ENCODE data around the gene FAM20B. TPM values are rescaled to one million over a fixed set of nuclear protein-coding genes. Genes with fewer than 3 reads are reported as not detected.

The FAM20B gene
- total and polyA plus RNA-seq, 2 of the 13 experiments (the other 11 are each of a cell fraction or from before 2014, with no cell fraction given): 13.8 to 26.9 TPM

DNA sequence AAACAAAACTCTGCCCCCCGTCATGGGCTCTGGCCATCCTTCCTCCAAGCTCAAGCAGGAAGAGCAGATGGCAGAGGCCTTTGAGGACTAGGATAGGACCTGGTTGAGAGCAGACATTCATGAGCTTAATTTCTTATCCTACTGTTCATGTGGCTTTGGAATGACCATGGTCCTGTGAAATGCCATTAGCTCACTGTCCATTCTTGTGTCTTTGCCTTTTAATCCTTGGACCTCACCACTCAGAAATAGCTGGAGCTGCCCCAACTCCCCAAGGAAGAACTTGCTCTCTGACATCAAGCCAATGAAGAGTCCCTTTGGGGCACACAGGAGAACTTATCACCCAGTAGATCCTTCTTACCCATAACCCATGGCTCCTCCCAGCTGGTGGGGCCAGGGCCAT, 11.6 kb upstream of the FAM20B start:
- ATAC-seq: no peak
- no peak for DNase-seq (ENCODE audit: low spot score)
- Histone ChIP-seq H3K36me3 (replicated peaks in 1 of 2; ENCODE audit: control insufficient read depth in 1 of 2, insufficient read depth in 2 of 2, low read length in 2 of 2) (no peaks in the 10 kb centered on the region), H2AFZ (ENCODE audit: low read length) (no peak overlapping the region), H3K4me1 (ENCODE audit: insufficient read depth, low read length) (peaks cover 27% of the 10 kb centered on the region), H3K9me3 (ENCODE audit: low read length) (no peaks in the 10 kb centered on the region), H3K4me2 (ENCODE audit: low read depth, low read length) (no peak overlapping the region), H3K9ac (ENCODE audit: insufficient read depth, low read depth, low read length) (no peak overlapping the region), H3K27me3 (ENCODE audit: control insufficient read depth in 1 of 2, insufficient read depth in 2 of 2, low read length in 2 of 2) (no peaks in the 10 kb centered on the region), H4K20me1 (ENCODE audit: insufficient read depth, low read length) (no peaks in the 10 kb centered on the region), H3K27ac (ENCODE audit: extremely low read length, insufficient read depth, low read length) (no peak overlapping the region), H3K4me3 (replicated peaks in 1 of 3; ENCODE audit: insufficient read depth in 1 of 3, low read depth in 2 of 3, low read length in 3 of 3) (no peak overlapping the region), H3K79me2 (ENCODE audit: insufficient read depth, low read length) (no peaks in the 10 kb centered on the region)
- no peak for FAIRE-seq
- CTCF ChIA-PET (ENCODE audit: low intra/inter-chr PET ratio, low total read pairs): no interaction called here
- intact Hi-C loops (cut with micrococcal nuclease; ENCODE audit: unreplicated experiment) (no loop called here), in situ Hi-C loops (cut with HindIII; ENCODE audit: extremely low pct_ligation_motif_present, low pct_unique_long_range_greater_than_20kb) (no loop called here)
- BruUV-seq (replicated peaks): no TSS peak
- TF ChIP-seq, protein P1, sequence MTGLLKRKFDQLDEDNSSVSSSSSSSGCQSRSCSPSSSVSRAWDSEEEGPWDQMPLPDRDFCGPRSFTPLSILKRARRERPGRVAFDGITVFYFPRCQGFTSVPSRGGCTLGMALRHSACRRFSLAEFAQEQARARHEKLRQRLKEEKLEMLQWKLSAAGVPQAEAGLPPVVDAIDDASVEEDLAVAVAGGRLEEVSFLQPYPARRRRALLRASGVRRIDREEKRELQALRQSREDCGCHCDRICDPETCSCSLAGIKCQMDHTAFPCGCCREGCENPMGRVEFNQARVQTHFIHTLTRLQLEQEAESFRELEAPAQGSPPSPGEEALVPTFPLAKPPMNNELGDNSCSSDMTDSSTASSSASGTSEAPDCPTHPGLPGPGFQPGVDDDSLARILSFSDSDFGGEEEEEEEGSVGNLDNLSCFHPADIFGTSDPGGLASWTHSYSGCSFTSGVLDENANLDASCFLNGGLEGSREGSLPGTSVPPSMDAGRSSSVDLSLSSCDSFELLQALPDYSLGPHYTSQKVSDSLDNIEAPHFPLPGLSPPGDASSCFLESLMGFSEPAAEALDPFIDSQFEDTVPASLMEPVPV (CRISPR knock-in tag; IDR thresholded peaks at IDR 0.05): no peak
- TF ChIP-seq ZNF768 (CRISPR knock-in tag; IDR thresholded peaks at IDR 0.05) (no peak), HOXA5 (CRISPR knock-in tag; IDR thresholded peaks at IDR 0.05) (no peak), MYNN (CRISPR knock-in tag; IDR thresholded peaks at IDR 0.05; ENCODE audit: low read depth) (no peak), KDM6A (CRISPR knock-in tag; IDR thresholded peaks at IDR 0.05; ENCODE audit: low read depth) (no peak), NR1H2 (CRISPR knock-in tag; IDR thresholded peaks at IDR 0.05; ENCODE audit: borderline replicate concordance, low read depth) (no peak), TEF (CRISPR knock-in tag; IDR thresholded peaks at IDR 0.05) (no peak), ZNF709 (CRISPR knock-in tag; IDR thresholded peaks at IDR 0.05) (no peak), ZNF484 (CRISPR knock-in tag; IDR thresholded peaks at IDR 0.05; ENCODE audit: borderline replicate concordance, low read depth) (no peak)
- TF ChIP-seq, protein P2, sequence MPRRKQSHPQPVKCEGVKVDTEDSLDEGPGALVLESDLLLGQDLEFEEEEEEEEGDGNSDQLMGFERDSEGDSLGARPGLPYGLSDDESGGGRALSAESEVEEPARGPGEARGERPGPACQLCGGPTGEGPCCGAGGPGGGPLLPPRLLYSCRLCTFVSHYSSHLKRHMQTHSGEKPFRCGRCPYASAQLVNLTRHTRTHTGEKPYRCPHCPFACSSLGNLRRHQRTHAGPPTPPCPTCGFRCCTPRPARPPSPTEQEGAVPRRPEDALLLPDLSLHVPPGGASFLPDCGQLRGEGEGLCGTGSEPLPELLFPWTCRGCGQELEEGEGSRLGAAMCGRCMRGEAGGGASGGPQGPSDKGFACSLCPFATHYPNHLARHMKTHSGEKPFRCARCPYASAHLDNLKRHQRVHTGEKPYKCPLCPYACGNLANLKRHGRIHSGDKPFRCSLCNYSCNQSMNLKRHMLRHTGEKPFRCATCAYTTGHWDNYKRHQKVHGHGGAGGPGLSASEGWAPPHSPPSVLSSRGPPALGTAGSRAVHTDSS (CRISPR knock-in tag; conservative IDR thresholded peaks at IDR 0.05): no peak
- TF ChIP-seq, protein P3, sequence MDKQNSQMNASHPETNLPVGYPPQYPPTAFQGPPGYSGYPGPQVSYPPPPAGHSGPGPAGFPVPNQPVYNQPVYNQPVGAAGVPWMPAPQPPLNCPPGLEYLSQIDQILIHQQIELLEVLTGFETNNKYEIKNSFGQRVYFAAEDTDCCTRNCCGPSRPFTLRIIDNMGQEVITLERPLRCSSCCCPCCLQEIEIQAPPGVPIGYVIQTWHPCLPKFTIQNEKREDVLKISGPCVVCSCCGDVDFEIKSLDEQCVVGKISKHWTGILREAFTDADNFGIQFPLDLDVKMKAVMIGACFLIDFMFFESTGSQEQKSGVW (CRISPR knock-in tag; IDR thresholded peaks at IDR 0.05; ENCODE audit: borderline replicate concordance): no peak
- POLR2A ChIA-PET: no interaction called here
- 64% methylated on average over 1 of the region's 1 CpG for WGBS (ENCODE audit: low lambda C conversion rate)
